Gastrocnemius medialis (tissue), 4 donors: ENCODE measurements around the gene NR1D2.

ENCODE experiments used
- POLR2A ChIP-seq, 2 donors: fragments of 450-650 bp; IDR thresholded peaks; one replicate each; pipeline ENCODE4 v1.6.1; 2017; ENCODE audit warnings: antibody characterized with exemption in 2 of 2, mild to moderate bottlenecking in 2 of 2, moderate library complexity in 2 of 2
- TF ChIP-seq, protein P1 (sequence below), 5 experiments: fragments of 450-650 bp in 3 of 5; fragments of 200-600 bp in 2 of 5; sonication (generic) in 2 of 5; IDR thresholded peaks in 4 of 5; conservative IDR thresholded peaks in 1 of 5; 1 replicate in 4 of 5; 2 replicates in 1 of 5; pipeline ENCODE4 v1.5.1; 2016 to 2019; ENCODE audit warnings: antibody characterized with exemption in 5 of 5, mild to moderate bottlenecking in 3 of 5, moderate library complexity in 3 of 5

DNA sequence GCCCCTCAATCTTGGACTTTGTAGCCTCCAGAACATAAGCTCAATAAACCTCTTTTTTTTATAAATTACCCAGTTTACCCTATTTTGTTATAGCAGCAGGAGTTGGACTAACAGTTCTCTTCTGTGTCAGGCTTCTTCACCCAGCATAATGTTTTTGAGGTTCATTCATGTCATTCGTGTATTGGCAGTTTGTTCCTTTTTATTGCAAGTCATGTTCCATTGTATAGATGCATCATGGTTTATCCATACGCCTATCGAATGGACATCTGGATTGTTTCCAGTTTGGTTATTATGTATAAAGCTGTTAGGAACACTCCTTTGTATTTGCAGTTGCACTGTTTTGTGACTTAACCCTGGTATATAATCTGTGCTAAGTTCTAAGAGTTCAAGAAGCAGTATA, 39.8 kb downstream of the NR1D2 start:
- TF ChIP-seq, protein P1, sequence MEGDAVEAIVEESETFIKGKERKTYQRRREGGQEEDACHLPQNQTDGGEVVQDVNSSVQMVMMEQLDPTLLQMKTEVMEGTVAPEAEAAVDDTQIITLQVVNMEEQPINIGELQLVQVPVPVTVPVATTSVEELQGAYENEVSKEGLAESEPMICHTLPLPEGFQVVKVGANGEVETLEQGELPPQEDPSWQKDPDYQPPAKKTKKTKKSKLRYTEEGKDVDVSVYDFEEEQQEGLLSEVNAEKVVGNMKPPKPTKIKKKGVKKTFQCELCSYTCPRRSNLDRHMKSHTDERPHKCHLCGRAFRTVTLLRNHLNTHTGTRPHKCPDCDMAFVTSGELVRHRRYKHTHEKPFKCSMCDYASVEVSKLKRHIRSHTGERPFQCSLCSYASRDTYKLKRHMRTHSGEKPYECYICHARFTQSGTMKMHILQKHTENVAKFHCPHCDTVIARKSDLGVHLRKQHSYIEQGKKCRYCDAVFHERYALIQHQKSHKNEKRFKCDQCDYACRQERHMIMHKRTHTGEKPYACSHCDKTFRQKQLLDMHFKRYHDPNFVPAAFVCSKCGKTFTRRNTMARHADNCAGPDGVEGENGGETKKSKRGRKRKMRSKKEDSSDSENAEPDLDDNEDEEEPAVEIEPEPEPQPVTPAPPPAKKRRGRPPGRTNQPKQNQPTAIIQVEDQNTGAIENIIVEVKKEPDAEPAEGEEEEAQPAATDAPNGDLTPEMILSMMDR (IDR thresholded peaks at IDR 0.05 in 4 of 5, conservative IDR thresholded peaks at IDR 0.05 in 1 of 5), result no peak
- TF ChIP-seq POLR2A (IDR thresholded peaks at IDR 0.05), result no peak
